Kidney (tissue), 14 donors: ENCODE measurements around the gene CLEC16A. TPM values are rescaled to one million over a fixed set of nuclear protein-coding genes. Genes with fewer than 3 reads are reported as not detected.

ENCODE experiments used
- DNase-seq, 5 donors: peaks; one replicate each; pipeline ENCODE4 v3.0.0-alpha.2; 2013 to 2020
- FAIRE-seq: peaks from 2 replicates; lab custom pipeline; 2012; peaks lifted over from hg19 to GRCh38; lab: Jason Lieb, UNC
- H3K27ac ChIP-seq, 2 donors: one replicate each; pipeline ENCODE4 v1.7.0; 2013; ENCODE audit warnings: low read depth in 2 of 2, low read length in 2 of 2, inconsistent platforms in 1 of 2
- H3K27me3 ChIP-seq: one replicate; pipeline ENCODE4 v1.7.1; 2013; ENCODE audit warnings: low read length, inconsistent platforms; ENCODE audit not compliant: control insufficient read depth, insufficient read depth
- H3K36me3 ChIP-seq, 3 donors: one replicate each; pipeline versions ENCODE4 v1.7.0 to v1.7.1; 2013; ENCODE audit warnings: low read length in 3 of 3, control low read depth in 1 of 3, inconsistent platforms in 1 of 3; ENCODE audit not compliant: insufficient read depth in 3 of 3, control insufficient read depth in 2 of 3
- H3K4me1 ChIP-seq, 3 donors: one replicate each; pipeline versions ENCODE4 v1.7.0 to v1.7.1; 2013; ENCODE audit warnings: low read length in 3 of 3, inconsistent platforms in 1 of 3, low read depth in 1 of 3; ENCODE audit not compliant: control insufficient read depth in 2 of 3, insufficient read depth in 2 of 3
- H3K4me3 ChIP-seq, 3 donors: one replicate each; pipeline versions ENCODE4 v1.7.0 to v1.8.1; 2013; ENCODE audit warnings: low read length in 3 of 3, control low read depth in 1 of 3, inconsistent platforms in 1 of 3
- H3K9ac ChIP-seq, 3 donors: one replicate each; pipeline versions ENCODE4 v1.7.0 to v1.7.1; 2013; ENCODE audit warnings: low read length in 3 of 3, control low read depth in 1 of 3, inconsistent platforms in 1 of 3
- H3K9me3 ChIP-seq, 3 donors: one replicate each; pipeline versions ENCODE4 v1.7.0 to v1.7.1; 2013; ENCODE audit warnings: low read length in 3 of 3, control low read depth in 1 of 3, inconsistent platforms in 1 of 3; ENCODE audit not compliant: control insufficient read depth in 2 of 3, insufficient read depth in 1 of 3
- intact Hi-C: fragments of 100-400 bp; cut with DNase I; formaldehyde crosslinking; loops from one replicate; pipeline ENCODE4 v1.11.1; 2022
- polyA plus RNA-seq: library from polyadenylated mRNA; stranded (reverse); fragments of 350-450 nt; fragmentation: Illumina TruSeq; extraction: RNeasy Lipid Tissue Mini Kit (QIAGEN cat#74804); gene quantifications from one replicate; pipeline ENCODE4 v1.2.3, GENCODE V29; 2014; ENCODE audit warnings: low read depth, low replicate concordance; ENCODE audit not compliant: insufficient read depth
- total RNA-seq: library from RNA; stranded (reverse); fragmentation: NEBNext Ultra II Directional; extraction: Animal tissue kit (Norgen Biotek cat#: 25700); gene quantifications from one replicate; pipeline ENCODE4 v1.2.1, GENCODE V29; 2021
- TF ChIP-seq, protein P1 (sequence below): IDR thresholded peaks from 3 replicates; pipeline ENCODE4 v1.5.1; 2012; ENCODE audit warnings: mild to moderate bottlenecking, moderate library complexity, borderline replicate concordance; ENCODE audit not compliant: insufficient read depth; ENCODE audit errors: extremely low read depth
- donor health status: control.
- donor health status: control.
- donor health status: control.
- donor health status: control.
- donor health status: control.
- donor health status: DM: yes; HTN: yes; CAD: no.
- donor health status: Normal renal cell carcinoma (clear cell type).

Gene CLEC16A
- total and polyA plus RNA-seq, 2 donors from 2014 or later, result 10.8 to 51.9 TPM

GRCh38 chr16:10995565-10995964 lies 51.2 kb downstream of the CLEC16A start:
- FAIRE-seq, result no peak
- Histone ChIP-seq H3K4me3 (no peak overlapping the region), H3K9me3 (no peaks in the 10 kb centered on the region), H3K27me3 (no peaks in the 10 kb centered on the region), H3K36me3 (peaks cover 0 to 12% (median 6%) of the 10 kb centered on the region in 3 donors), H3K9ac (no peak overlapping the region), H3K4me1 (peaks cover 0 to 2% (median 0%) of the 10 kb centered on the region in 3 donors), H3K27ac (no peak overlapping the region)
- TF ChIP-seq, protein P1, sequence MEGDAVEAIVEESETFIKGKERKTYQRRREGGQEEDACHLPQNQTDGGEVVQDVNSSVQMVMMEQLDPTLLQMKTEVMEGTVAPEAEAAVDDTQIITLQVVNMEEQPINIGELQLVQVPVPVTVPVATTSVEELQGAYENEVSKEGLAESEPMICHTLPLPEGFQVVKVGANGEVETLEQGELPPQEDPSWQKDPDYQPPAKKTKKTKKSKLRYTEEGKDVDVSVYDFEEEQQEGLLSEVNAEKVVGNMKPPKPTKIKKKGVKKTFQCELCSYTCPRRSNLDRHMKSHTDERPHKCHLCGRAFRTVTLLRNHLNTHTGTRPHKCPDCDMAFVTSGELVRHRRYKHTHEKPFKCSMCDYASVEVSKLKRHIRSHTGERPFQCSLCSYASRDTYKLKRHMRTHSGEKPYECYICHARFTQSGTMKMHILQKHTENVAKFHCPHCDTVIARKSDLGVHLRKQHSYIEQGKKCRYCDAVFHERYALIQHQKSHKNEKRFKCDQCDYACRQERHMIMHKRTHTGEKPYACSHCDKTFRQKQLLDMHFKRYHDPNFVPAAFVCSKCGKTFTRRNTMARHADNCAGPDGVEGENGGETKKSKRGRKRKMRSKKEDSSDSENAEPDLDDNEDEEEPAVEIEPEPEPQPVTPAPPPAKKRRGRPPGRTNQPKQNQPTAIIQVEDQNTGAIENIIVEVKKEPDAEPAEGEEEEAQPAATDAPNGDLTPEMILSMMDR, result no peak
- no peak for DNase-seq
- intact Hi-C loops, result no loop called here

DNA sequence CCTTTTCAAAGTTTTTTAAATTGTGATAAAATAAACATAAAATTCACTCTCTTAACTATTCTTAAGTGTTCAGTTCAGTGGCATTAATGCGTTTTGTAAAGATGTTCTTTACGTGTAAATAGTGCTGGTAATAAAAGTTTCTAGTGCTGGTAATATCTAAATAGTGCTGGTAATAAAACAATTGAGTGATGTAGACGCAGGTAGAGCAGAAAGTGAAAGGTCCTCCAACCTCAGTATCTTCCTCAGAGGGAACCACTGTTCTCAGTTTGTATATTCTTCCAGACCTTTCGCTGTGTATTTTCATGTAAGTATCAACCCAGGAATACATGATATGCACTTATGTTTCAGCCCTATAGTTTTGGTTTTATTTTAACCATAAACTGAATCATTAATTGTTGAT lies 53.1 kb downstream of the CLEC16A start:
- H3K9me3 ChIP-seq, result no peaks in the 10 kb centered on the region
- H3K4me1 ChIP-seq, result no peaks in the 10 kb centered on the region
- no peaks in the 10 kb centered on the region for H3K27me3 ChIP-seq
- DNase-seq (no peak), FAIRE-seq (no peak)
- H3K36me3 ChIP-seq, result peaks cover 0 to 12% (median 6%) of the 10 kb centered on the region in 3 donors
- H3K4me3 ChIP-seq, result no peak overlapping the region
- TF ChIP-seq, protein P1, result no peak
- no peak overlapping the region for H3K27ac ChIP-seq
- intact Hi-C loops, result no loop called here
- no peak overlapping the region for H3K9ac ChIP-seq

DNA sequence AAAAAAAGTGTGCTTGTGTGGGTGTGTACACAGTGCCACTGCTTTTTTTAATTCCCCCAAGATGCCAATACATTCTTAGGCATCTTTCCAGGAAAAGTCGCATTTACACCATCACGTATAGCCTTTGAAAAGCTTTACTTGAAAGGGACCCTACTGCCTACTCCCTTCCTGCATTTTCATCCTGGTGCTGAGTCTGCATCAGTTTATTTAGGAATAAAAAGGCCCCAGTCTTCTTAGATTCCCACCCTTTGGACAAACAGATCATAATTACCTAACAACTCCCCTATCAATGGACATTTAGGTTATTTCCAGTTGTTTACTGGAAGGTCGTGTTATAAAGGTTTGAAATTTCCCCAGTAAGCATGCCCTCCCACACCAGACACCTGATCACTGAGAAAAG lies 54.9 kb downstream of the CLEC16A start:
- Histone ChIP-seq H3K4me1 (no peaks in the 10 kb centered on the region), H3K36me3 (peaks cover 0 to 8% (median 5%) of the 10 kb centered on the region in 3 donors), H3K4me3 (no peak overlapping the region), H3K27me3 (no peaks in the 10 kb centered on the region), H3K9me3 (no peaks in the 10 kb centered on the region), H3K9ac (no peak overlapping the region), H3K27ac (no peak overlapping the region)
- intact Hi-C loops, result no loop called here
- TF ChIP-seq, protein P1, result no peak
- FAIRE-seq, result no peak
- no peak for DNase-seq

GRCh38 chr16:11001611-11002010 lies 57.2 kb downstream of the CLEC16A start:
- no peaks in the 10 kb centered on the region for H3K27me3 ChIP-seq
- H3K27ac ChIP-seq, result no peak overlapping the region
- H3K36me3 ChIP-seq, result peaks cover 0 to 9% (median 4%) of the 10 kb centered on the region in 3 donors
- no peak overlapping the region for H3K4me3 ChIP-seq
- FAIRE-seq, result no peak
- no peak for DNase-seq
- H3K4me1 ChIP-seq, result no peaks in the 10 kb centered on the region
- intact Hi-C loops, result no loop called here
- H3K9ac ChIP-seq, result no peak overlapping the region
- TF ChIP-seq, protein P1, result no peak
- no peaks in the 10 kb centered on the region for H3K9me3 ChIP-seq
